ENCODE results near the gene DEPDC5. TPM values are rescaled to one million over a fixed set of nuclear protein-coding genes. Genes with fewer than 3 reads are reported as not detected.

Gene DEPDC5
- total RNA-seq, 3 donors from 2014 or later, result 48.7 to 53.1 (median 49.5) TPM

DNA sequence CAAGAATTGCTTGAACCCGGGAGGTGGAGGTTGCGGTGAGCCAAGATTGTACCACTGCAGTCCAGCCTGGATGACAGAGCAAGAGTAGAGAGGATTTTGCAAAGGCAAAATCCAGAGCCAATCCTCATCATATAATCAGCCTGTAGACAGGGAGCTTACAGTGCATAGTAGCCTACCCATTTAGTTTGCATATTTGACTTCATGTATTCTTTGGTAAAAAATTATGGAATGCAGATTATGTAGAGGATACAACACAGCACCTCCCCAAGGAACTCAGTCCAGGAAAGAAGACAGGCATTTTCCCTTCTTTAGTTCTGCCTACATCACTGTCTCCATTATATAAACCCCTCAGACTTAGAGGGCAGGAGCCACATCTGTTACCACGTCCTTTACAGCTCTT, 150.8 kb downstream of the DEPDC5 start:
- Histone ChIP-seq H3K36me3 (ENCODE audit: low read depth) (no peaks in the 10 kb centered on the region), H3K4me3 (no peak overlapping the region), H3K9me3 (no peaks in the 10 kb centered on the region), H3K4me1 (ENCODE audit: low read depth) (no peaks in the 10 kb centered on the region)
- intact Hi-C loops (cut with DNase I, micrococcal nuclease), result no loop called here
- DNase-seq (no peak), ATAC-seq (no peak)
- TF ChIP-seq, protein P1, sequence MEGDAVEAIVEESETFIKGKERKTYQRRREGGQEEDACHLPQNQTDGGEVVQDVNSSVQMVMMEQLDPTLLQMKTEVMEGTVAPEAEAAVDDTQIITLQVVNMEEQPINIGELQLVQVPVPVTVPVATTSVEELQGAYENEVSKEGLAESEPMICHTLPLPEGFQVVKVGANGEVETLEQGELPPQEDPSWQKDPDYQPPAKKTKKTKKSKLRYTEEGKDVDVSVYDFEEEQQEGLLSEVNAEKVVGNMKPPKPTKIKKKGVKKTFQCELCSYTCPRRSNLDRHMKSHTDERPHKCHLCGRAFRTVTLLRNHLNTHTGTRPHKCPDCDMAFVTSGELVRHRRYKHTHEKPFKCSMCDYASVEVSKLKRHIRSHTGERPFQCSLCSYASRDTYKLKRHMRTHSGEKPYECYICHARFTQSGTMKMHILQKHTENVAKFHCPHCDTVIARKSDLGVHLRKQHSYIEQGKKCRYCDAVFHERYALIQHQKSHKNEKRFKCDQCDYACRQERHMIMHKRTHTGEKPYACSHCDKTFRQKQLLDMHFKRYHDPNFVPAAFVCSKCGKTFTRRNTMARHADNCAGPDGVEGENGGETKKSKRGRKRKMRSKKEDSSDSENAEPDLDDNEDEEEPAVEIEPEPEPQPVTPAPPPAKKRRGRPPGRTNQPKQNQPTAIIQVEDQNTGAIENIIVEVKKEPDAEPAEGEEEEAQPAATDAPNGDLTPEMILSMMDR (IDR thresholded peaks at IDR 0.05), result no peak

DNA sequence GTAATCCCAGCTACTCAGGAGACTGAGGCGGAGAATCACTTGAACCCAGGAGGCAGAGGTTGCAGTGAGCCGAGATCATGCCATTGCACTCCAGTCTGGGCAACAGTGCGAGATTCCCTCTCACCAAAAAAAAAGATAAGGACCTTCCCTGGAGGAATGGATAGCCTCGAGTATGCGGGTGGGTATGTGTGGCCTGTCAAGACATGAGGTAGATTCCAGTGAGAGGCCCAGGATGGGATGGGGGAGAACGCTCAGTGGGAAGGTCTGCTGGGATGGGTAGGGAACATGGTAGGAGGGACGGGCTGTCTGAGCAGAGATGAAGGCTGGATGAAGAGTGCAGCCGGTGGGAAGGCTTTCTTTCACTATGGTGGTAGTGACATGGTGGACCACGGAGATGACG, 151.5 kb downstream of the DEPDC5 start:
- intact Hi-C loops (cut with DNase I, micrococcal nuclease), result no loop called here
- H3K4me3 ChIP-seq, result no peak overlapping the region
- H3K4me1 ChIP-seq (ENCODE audit: low read depth), result no peaks in the 10 kb centered on the region
- TF ChIP-seq, protein P1 (IDR thresholded peaks at IDR 0.05), result no peak
- ATAC-seq (no peak), DNase-seq (no peak)
- H3K9me3 ChIP-seq, result no peaks in the 10 kb centered on the region
- no peaks in the 10 kb centered on the region for H3K36me3 ChIP-seq (ENCODE audit: low read depth)

DNA sequence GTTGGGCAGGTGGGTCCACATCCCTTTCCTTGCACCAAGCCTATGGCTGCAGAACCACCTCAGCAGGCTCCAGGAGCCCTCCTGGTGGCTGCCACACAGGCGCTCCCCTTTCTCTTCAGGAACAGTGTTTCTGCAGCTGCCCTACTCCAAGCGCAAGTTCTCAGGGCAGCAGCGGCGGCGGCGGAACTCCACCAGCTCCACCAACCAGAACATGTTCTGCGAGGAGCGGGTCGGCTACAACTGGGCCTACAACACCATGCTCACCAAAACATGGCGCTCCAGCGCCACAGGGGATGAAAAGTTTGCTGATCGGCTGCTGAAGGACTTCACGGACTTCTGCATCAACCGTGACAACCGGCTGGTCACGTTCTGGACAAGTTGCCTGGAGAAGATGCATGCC, 152.3 kb downstream of the DEPDC5 start:
- no peak overlapping the region for H3K4me3 ChIP-seq
- no peaks in the 10 kb centered on the region for H3K4me1 ChIP-seq (ENCODE audit: low read depth)
- intact Hi-C loops (cut with DNase I, micrococcal nuclease), result no loop called here
- ATAC-seq (no peak), DNase-seq (no peak)
- no peaks in the 10 kb centered on the region for H3K36me3 ChIP-seq (ENCODE audit: low read depth)
- no peaks in the 10 kb centered on the region for H3K9me3 ChIP-seq
- TF ChIP-seq, protein P1 (IDR thresholded peaks at IDR 0.05), result no peak

DNA sequence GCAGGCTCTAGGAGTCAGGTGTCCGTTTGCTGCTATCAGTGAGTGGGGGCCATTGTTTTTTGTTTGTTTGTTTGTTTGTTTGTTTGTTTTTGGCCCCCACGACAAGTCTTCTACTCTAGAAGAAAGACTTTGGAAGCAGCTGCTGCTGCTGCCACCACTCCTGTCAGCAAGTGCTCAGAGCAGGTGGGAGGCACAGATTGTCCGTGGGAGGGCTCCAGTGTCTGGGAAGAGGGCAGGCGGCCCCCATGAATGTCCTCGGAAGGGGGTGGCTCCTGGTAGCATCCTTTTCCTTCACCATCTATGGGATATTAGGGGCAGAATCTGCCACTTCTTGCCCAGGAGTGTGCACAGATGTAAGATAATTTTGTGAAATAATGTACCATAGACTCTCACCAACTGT, 152.8 kb downstream of the DEPDC5 start:
- TF ChIP-seq, protein P1 (IDR thresholded peaks at IDR 0.05), result no peak
- no peak for ATAC-seq
- intact Hi-C loops (cut with DNase I, micrococcal nuclease), result no loop called here
- Histone ChIP-seq H3K4me1 (ENCODE audit: low read depth) (no peaks in the 10 kb centered on the region), H3K36me3 (ENCODE audit: low read depth) (no peaks in the 10 kb centered on the region), H3K4me3 (no peak overlapping the region), H3K9me3 (no peaks in the 10 kb centered on the region)
- DNase-seq, result no peak

DNA sequence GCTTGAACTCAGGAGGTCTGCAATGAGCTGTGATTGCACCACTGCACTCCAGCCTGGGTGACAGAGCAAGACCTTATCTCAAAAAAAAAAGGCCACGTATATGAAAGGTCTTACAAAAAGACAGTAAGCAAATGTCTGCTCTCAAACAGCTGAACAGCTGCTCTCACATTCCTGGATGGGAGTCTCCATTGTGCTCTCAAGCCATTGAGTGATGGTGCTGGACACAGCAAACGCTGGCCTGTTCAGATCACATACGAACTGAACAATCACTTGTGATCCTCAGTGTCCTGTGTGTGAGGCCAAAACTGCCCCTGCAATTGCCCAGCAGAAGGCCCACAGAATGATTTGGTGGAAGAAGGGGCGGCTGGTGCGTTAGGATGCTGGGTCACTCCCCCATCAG, 156.2 kb downstream of the DEPDC5 start:
- no peak overlapping the region for H3K4me3 ChIP-seq
- H3K4me1 ChIP-seq (ENCODE audit: low read depth), result peaks cover 11% of the 10 kb centered on the region
- TF ChIP-seq, protein P1 (IDR thresholded peaks at IDR 0.05), result no peak
- ATAC-seq, result no peak
- intact Hi-C loops (cut with DNase I, micrococcal nuclease), result no loop called here
- H3K9me3 ChIP-seq, result no peaks in the 10 kb centered on the region
- no peak for DNase-seq
- no peaks in the 10 kb centered on the region for H3K36me3 ChIP-seq (ENCODE audit: low read depth)
